Mesendoderm (in vitro differentiated cells): Measurements from ENCODE around the gene SMARCC2.

Source experiments
- DNase-seq: peaks from one replicate; pipeline ENCODE4 v3.0.0; 2013
- H2AK5ac ChIP-seq: 2 replicates; pipeline ENCODE4 v1.6.1; 2013; ENCODE audit warnings: low read length, inconsistent platforms
- H2BK120ac ChIP-seq: 2 replicates; pipeline ENCODE4 v1.6.1; 2013; ENCODE audit warnings: low read depth, mild to moderate bottlenecking, low read length, moderate library complexity, mixed read lengths
- H2BK15ac ChIP-seq: replicated peaks from 2 replicates; pipeline ENCODE4 v1.6.1; 2013; ENCODE audit warnings: low read depth, mild to moderate bottlenecking, moderate library complexity
- H2BK5ac ChIP-seq: 2 replicates; pipeline ENCODE4 v1.6.1; 2013; ENCODE audit warnings: low read length, inconsistent platforms
- H3K18ac ChIP-seq: 2 replicates; pipeline ENCODE4 v1.6.1; 2013; ENCODE audit warnings: mild to moderate bottlenecking, low read length, mixed read lengths
- H3K23ac ChIP-seq: one replicate; pipeline ENCODE4 v1.6.1; 2013; ENCODE audit warnings: low read length
- H3K27ac ChIP-seq: 2 replicates; pipeline ENCODE4 v1.5.1; 2013; ENCODE audit warnings: low read depth, mild to moderate bottlenecking, inconsistent platforms, low read length, moderate library complexity
- H3K27me3 ChIP-seq: 2 replicates; pipeline ENCODE4 v1.6.1; 2013; ENCODE audit warnings: low read length, control low read depth, mild to moderate bottlenecking, inconsistent platforms; ENCODE audit not compliant: insufficient read depth, poor library complexity
- H3K36me3 ChIP-seq: 2 replicates; pipeline ENCODE4 v1.6.1; 2013; ENCODE audit warnings: low read length, inconsistent platforms; ENCODE audit not compliant: control insufficient read depth, insufficient read depth
- H3K4ac ChIP-seq: one replicate; pipeline ENCODE4 v1.6.1; 2013; ENCODE audit warnings: low read depth, mild to moderate bottlenecking, low read length, moderate library complexity
- H3K4me1 ChIP-seq: 2 replicates; pipeline ENCODE4 v1.6.1; 2013; ENCODE audit warnings: low read depth, low read length, inconsistent platforms; ENCODE audit not compliant: control insufficient read depth
- H3K4me2 ChIP-seq: 2 replicates; pipeline ENCODE4 v1.6.1; 2013; ENCODE audit warnings: low read length
- H3K4me3 ChIP-seq: 2 replicates; pipeline ENCODE4 v1.5.1; 2013; ENCODE audit warnings: mild to moderate bottlenecking, low read length
- H3K56ac ChIP-seq: one replicate; pipeline ENCODE4 v1.6.1; 2013; ENCODE audit warnings: low read length
- H3K79me1 ChIP-seq: 2 replicates; pipeline ENCODE4 v1.6.1; 2013; ENCODE audit warnings: low read length, inconsistent platforms
- H3K79me2 ChIP-seq: 2 replicates; pipeline ENCODE4 v1.6.1; 2013; ENCODE audit warnings: mild to moderate bottlenecking, low read length; ENCODE audit not compliant: control insufficient read depth, insufficient read depth
- H3K9ac ChIP-seq: 2 replicates; pipeline ENCODE4 v1.6.1; 2013; ENCODE audit warnings: low read length, inconsistent platforms
- H4K5ac ChIP-seq: one replicate; pipeline ENCODE4 v1.6.1; 2013; ENCODE audit warnings: low read length
- H4K8ac ChIP-seq: one replicate; pipeline ENCODE4 v1.6.1; 2013; ENCODE audit warnings: low read depth, mild to moderate bottlenecking, control low read depth, low read length, moderate library complexity
- WGBS: extraction: QIAGEN DNeasy Blood & Tissue Kit; methylation state at CpG from one replicate; pipeline ENCODE4 v1.1.7; 2013; ENCODE audit warnings: low lambda C conversion rate, missing lambda C conversion rate; ENCODE audit not compliant: insufficient coverage; ENCODE audit errors: extremely low coverage; 5-methylcytosine and 5-hydroxymethylcytosine counted together

The SMARCC2 gene

DNA sequence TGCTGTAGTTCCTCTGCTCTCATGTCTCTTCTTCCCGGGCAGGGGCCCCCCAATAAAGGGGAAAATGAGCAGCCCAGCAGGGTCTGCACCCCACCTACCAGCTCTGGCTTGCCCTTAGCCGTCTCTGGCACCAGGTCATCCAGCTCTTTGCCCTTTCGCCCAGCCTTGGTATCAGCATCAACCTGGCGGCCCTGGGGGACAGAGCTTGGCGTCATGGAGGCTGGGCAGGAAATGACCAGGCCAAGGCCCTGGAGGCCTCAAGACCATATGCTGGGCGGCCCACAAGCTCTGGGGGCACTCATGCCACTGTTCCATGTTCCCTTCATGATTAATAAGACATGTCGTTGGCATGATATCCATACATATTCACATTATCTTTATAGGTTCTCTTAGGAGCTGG is 16.4 kb downstream of the SMARCC2 start:
- Histone ChIP-seq H3K4me1 (no peaks in the 10 kb centered on the region), H3K18ac (no peak overlapping the region), H3K56ac (no peak overlapping the region), H3K4ac (no peak overlapping the region), H2BK120ac (no peak overlapping the region), H3K4me2 (no peak overlapping the region), H3K79me2 (no peaks in the 10 kb centered on the region), H3K4me3 (no peak overlapping the region), H3K27ac (no peak overlapping the region), H2BK5ac (no peak overlapping the region), H3K27me3 (no peaks in the 10 kb centered on the region), H3K23ac (no peak overlapping the region), H3K36me3 (peaks cover 31% of the 10 kb centered on the region), H2BK15ac (no peak overlapping the region), H3K79me1 (no peaks in the 10 kb centered on the region), H4K8ac (no peak overlapping the region), H3K9ac (no peak overlapping the region), H2AK5ac (no peak overlapping the region), H4K5ac (no peak overlapping the region)
- WGBS: no CpG with 5 or more reads among the region's 7 CpGs
- no peak for DNase-seq

DNA sequence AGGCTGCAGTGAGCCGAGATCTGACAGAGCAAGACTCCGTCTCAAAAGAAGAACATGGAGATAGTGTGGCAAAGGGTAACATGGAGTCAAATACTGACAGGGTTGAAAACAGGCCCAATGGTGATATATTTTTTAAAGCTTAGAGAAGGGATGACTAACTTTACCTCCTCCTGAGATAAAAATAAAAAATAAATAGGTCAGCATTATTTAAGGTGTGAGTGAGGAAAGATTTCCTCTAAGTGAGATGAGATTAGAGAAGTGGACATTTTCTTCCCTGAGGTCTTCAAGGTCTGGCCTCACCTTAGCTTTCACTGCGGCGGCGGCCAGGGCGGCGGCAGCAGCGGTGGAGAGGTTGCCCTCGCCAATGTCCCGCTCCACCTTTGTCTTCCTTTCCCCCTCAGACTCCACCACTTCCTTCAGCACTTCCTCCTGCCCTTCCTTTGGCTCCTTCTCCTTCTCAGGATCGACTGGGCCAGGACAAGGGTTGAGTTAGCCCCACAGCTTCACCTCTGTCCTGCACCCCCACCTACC is 20.0 kb downstream of the SMARCC2 start:
- no peak overlapping the region for H2BK120ac ChIP-seq
- no peak overlapping the region for H3K56ac ChIP-seq
- no peak overlapping the region for H4K8ac ChIP-seq
- WGBS: no CpG with 5 or more reads among the region's 11 CpGs
- H3K4me3 ChIP-seq: no peak overlapping the region
- H3K18ac ChIP-seq: no peak overlapping the region
- DNase-seq: no peak
- no peaks in the 10 kb centered on the region for H3K4me1 ChIP-seq
- H3K9ac ChIP-seq: no peak overlapping the region
- no peaks in the 10 kb centered on the region for H3K79me1 ChIP-seq
- H2BK5ac ChIP-seq: no peak overlapping the region
- no peak overlapping the region for H3K23ac ChIP-seq
- H4K5ac ChIP-seq: no peak overlapping the region
- H3K4me2 ChIP-seq: no peak overlapping the region
- H3K27me3 ChIP-seq: no peaks in the 10 kb centered on the region
- no peak overlapping the region for H2BK15ac ChIP-seq
- no peaks in the 10 kb centered on the region for H3K79me2 ChIP-seq
- H3K4ac ChIP-seq: no peak overlapping the region
- H3K27ac ChIP-seq: no peak overlapping the region
- H3K36me3 ChIP-seq: peaks cover 28% of the 10 kb centered on the region
- H2AK5ac ChIP-seq: no peak overlapping the region

DNA sequence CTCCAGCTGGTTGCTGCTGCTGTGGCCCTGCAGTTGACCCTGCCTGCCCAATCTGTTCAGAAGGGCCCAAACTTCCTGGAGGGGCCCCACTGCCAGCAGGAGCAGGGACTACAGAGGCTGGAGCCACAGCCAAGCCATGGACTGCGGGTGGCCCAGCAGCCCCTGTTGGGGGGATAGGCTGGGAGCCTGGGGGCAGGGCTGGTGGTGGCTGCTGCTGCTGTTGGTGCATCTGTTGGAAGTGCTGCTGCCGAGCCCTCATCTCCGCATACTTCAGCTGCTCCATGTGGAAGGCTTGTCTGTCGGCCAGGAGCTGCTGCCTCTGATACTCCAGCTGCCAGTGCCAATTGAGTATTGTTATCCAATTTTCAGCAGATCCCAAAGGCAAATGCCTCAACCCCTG is 23.9 kb downstream of the SMARCC2 start:
- Histone ChIP-seq H3K4me2 (no peak overlapping the region), H3K79me2 (peaks cover 6% of the 10 kb centered on the region), H3K4me1 (peaks cover 12% of the 10 kb centered on the region), H3K27ac (no peak overlapping the region), H3K4ac (no peak overlapping the region), H4K5ac (no peak overlapping the region), H2BK120ac (no peak overlapping the region), H3K4me3 (no peak overlapping the region), H3K23ac (no peak overlapping the region), H3K27me3 (no peaks in the 10 kb centered on the region), H3K18ac (no peak overlapping the region), H4K8ac (no peak overlapping the region), H3K56ac (no peak overlapping the region), H2AK5ac (no peak overlapping the region), H2BK5ac (no peak overlapping the region), H2BK15ac (no peak overlapping the region), H3K79me1 (peaks cover 2% of the 10 kb centered on the region), H3K9ac (no peak overlapping the region), H3K36me3 (peaks cover 17% of the 10 kb centered on the region)
- no peak for DNase-seq
- no CpG with 5 or more reads among the region's 4 CpGs for WGBS

DNA sequence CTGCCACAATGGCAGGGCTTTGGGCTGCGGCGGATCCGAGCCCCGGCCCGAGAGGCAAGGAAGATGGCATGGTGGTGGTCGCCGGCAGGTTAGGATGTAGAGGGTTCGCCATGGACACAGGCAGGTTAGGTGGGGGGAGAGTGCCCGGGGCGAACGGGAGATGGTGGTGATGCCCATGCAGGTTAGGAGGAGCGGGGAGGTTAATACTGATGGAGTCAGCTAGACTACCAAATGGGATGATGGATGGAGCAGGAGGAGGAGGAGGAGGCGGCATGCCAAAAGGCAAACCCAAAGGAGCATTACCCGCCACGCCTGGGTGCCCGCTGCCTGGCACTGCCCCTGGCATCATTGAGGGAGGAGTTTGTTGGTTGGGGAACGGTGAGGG is 24.9 kb downstream of the SMARCC2 start:
- Histone ChIP-seq H2BK120ac (no peak overlapping the region), H3K79me2 (peaks cover 16% of the 10 kb centered on the region), H3K4ac (no peak overlapping the region), H3K18ac (no peak overlapping the region), H2BK5ac (no peak overlapping the region), H3K27ac (no peak overlapping the region), H2AK5ac (no peak overlapping the region), H4K8ac (no peak overlapping the region), H3K4me2 (no peak overlapping the region), H3K27me3 (no peaks in the 10 kb centered on the region), H3K79me1 (peaks cover 7% of the 10 kb centered on the region), H4K5ac (no peak overlapping the region), H3K23ac (no peak overlapping the region), H3K36me3 (peaks cover 18% of the 10 kb centered on the region), H3K4me3 (no peak overlapping the region), H3K4me1 (peaks cover 17% of the 10 kb centered on the region), H3K56ac (no peak overlapping the region), H2BK15ac (no peak overlapping the region), H3K9ac (no peak overlapping the region)
- no CpG with 5 or more reads among the region's 17 CpGs for WGBS
- no peak for DNase-seq

DNA sequence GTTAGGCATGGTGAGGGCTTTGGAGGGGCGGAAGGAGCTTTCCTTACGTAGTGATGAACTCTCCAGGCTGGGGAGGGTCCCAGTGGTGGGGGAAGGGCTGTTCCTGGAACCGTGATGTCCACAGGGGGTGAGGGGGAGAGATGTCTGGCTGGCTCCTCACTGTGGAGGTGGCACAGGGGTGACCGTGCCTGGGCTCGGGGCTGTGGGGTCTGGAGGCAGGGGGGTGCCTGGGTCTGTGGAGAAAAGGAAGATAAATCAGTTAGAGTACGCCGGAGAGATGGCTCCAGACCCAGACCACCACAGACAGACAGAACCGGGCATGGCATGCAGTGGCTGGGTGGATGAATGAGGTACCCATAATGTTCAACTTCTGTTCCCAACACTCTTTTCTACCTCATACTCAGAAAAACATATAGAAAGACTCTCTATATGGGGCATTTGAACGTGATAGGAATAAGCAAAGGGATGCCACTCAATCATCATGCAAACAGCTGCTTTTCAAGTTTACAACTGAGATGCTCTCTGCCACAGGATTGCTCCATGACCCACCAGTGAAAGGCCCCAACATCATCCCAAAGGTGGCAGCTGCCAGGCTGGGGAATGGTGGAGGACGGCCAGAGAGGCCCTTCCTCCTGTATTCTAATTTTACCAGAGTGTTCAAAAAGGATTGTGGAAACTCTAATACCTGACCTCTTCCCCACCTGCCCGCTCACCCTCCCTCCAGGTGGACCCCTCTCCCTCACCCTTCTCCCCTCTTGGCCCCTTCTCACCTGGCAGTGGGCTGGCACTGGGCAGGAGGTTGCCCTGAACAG is 25.5 kb downstream of the SMARCC2 start:
- H3K27ac ChIP-seq: no peak overlapping the region
- no peak overlapping the region for H3K4me3 ChIP-seq
- H4K5ac ChIP-seq: no peak overlapping the region
- no peak overlapping the region for H3K4ac ChIP-seq
- peaks cover 17% of the 10 kb centered on the region for H3K4me1 ChIP-seq
- DNase-seq: no peak
- no peak overlapping the region for H3K18ac ChIP-seq
- WGBS: no CpG with 5 or more reads among the region's 11 CpGs
- H3K4me2 ChIP-seq: no peak overlapping the region
- no peak overlapping the region for H3K56ac ChIP-seq
- H3K79me1 ChIP-seq: peaks cover 9% of the 10 kb centered on the region
- H2BK15ac ChIP-seq: no peak overlapping the region
- no peak overlapping the region for H2BK5ac ChIP-seq
- H4K8ac ChIP-seq: no peak overlapping the region
- H2AK5ac ChIP-seq: no peak overlapping the region
- no peaks in the 10 kb centered on the region for H3K27me3 ChIP-seq
- H3K79me2 ChIP-seq: peaks cover 22% of the 10 kb centered on the region
- no peak overlapping the region for H3K9ac ChIP-seq
- H2BK120ac ChIP-seq: no peak overlapping the region
- H3K36me3 ChIP-seq: peaks cover 18% of the 10 kb centered on the region
- H3K23ac ChIP-seq: no peak overlapping the region
